Measurements from ENCODE around the gene LRWD1. TPM values are rescaled to one million over a fixed set of nuclear protein-coding genes. Genes with fewer than 3 reads are reported as not detected.
A peak's percentile ranks its signal among the peaks of the same experiment; 100 is the strongest.

Gene LRWD1
- total RNA-seq, 2 experiments from 2014 or later: 20.1 to 20.7 TPM

- no peak for DNase-seq
- H3K27me3 Mint-ChIP-seq: no peaks in the 10 kb centered on the region
- H3K4me1 Mint-ChIP-seq: peaks cover 43% of the 10 kb centered on the region
- H3K27ac Mint-ChIP-seq: peak overlapping the region; percentile 92
- H3K4me3 Mint-ChIP-seq: peak overlapping the region; percentile 76
- peaks cover 13% of the 10 kb centered on the region for H3K36me3 Mint-ChIP-seq
- H3K9me3 Mint-ChIP-seq: no peaks in the 10 kb centered on the region
Observed at GRCh38 chr7:102432442-102433218, 32.2 kb upstream of the LRWD1 start.

- Mint-ChIP-seq H3K4me3 (peak within 1 kb of the TSS; percentile 89), H3K36me3 (peaks cover 6% of the 10 kb centered on the region), H3K27ac (peak within 1 kb of the TSS; percentile 92), H3K4me1 (peaks cover 40% of the 10 kb centered on the region), H3K27me3 (no peaks in the 10 kb centered on the region), H3K9me3 (no peaks in the 10 kb centered on the region)
- peak; percentile 90 for DNase-seq
Observed at GRCh38 chr7:102433219-102434038, 31.4 kb upstream of the LRWD1 start, which contains the start of gene ORAI2. Gene ORAI2, plus strand, starts transcription at chr7:102433575. Its CDS starts 5,382 bp downstream, at chr7:102438957.

- no peaks in the 10 kb centered on the region for H3K9me3 Mint-ChIP-seq
- peaks cover 6% of the 10 kb centered on the region for H3K36me3 Mint-ChIP-seq
- DNase-seq: no peak
- H3K27ac Mint-ChIP-seq: peak overlapping the region; percentile 72
- H3K4me1 Mint-ChIP-seq: peaks cover 40% of the 10 kb centered on the region
- H3K27me3 Mint-ChIP-seq: no peaks in the 10 kb centered on the region
- peak overlapping the region; percentile 89 for H3K4me3 Mint-ChIP-seq
Observed at GRCh38 chr7:102434039-102434486, 30.7 kb upstream of the LRWD1 start.

GRCh38 chr7:102436118-102436517 lies 28.7 kb upstream of the LRWD1 start:
- DNase-seq: no peak
- Mint-ChIP-seq H3K4me1 (peaks cover 26% of the 10 kb centered on the region), H3K9me3 (no peaks in the 10 kb centered on the region), H3K27ac (no peak overlapping the region), H3K27me3 (no peaks in the 10 kb centered on the region), H3K4me3 (no peak overlapping the region), H3K36me3 (peaks cover 7% of the 10 kb centered on the region)

- Mint-ChIP-seq H3K4me3 (no peak overlapping the region), H3K4me1 (peaks cover 8% of the 10 kb centered on the region), H3K9me3 (no peaks in the 10 kb centered on the region), H3K27ac (no peak overlapping the region), H3K27me3 (no peaks in the 10 kb centered on the region), H3K36me3 (peaks cover 6% of the 10 kb centered on the region)
- no peak for DNase-seq
Observed at GRCh38 chr7:102439963-102440795, 24.6 kb upstream of the LRWD1 start.

GRCh38 chr7:102444961-102445673 lies 19.7 kb upstream of the LRWD1 start:
- H3K27ac Mint-ChIP-seq: no peak overlapping the region
- peaks cover 10% of the 10 kb centered on the region for H3K4me1 Mint-ChIP-seq
- peaks cover 7% of the 10 kb centered on the region for H3K36me3 Mint-ChIP-seq
- no peaks in the 10 kb centered on the region for H3K27me3 Mint-ChIP-seq
- no peaks in the 10 kb centered on the region for H3K9me3 Mint-ChIP-seq
- DNase-seq: no peak
- no peak overlapping the region for H3K4me3 Mint-ChIP-seq

GRCh38 chr7:102445674-102446071 lies 19.1 kb upstream of the LRWD1 start:
- peaks cover 10% of the 10 kb centered on the region for H3K4me1 Mint-ChIP-seq
- no peak overlapping the region for H3K4me3 Mint-ChIP-seq
- H3K27ac Mint-ChIP-seq: no peak overlapping the region
- no peaks in the 10 kb centered on the region for H3K27me3 Mint-ChIP-seq
- H3K36me3 Mint-ChIP-seq: peaks cover 7% of the 10 kb centered on the region
- H3K9me3 Mint-ChIP-seq: no peaks in the 10 kb centered on the region
- no peak for DNase-seq

- H3K4me1 Mint-ChIP-seq: peaks cover 10% of the 10 kb centered on the region
- no peak overlapping the region for H3K27ac Mint-ChIP-seq
- H3K36me3 Mint-ChIP-seq: peaks cover 7% of the 10 kb centered on the region
- DNase-seq: no peak
- no peak overlapping the region for H3K4me3 Mint-ChIP-seq
- H3K9me3 Mint-ChIP-seq: no peaks in the 10 kb centered on the region
- H3K27me3 Mint-ChIP-seq: no peaks in the 10 kb centered on the region
Observed at GRCh38 chr7:102446387-102447156, 18.2 kb upstream of the LRWD1 start.

GRCh38 chr7:102447311-102447710 lies 17.5 kb upstream of the LRWD1 start:
- no peaks in the 10 kb centered on the region for H3K9me3 Mint-ChIP-seq
- no peaks in the 10 kb centered on the region for H3K27me3 Mint-ChIP-seq
- no peak overlapping the region for H3K4me3 Mint-ChIP-seq
- H3K4me1 Mint-ChIP-seq: peaks cover 10% of the 10 kb centered on the region
- H3K27ac Mint-ChIP-seq: no peak overlapping the region
- H3K36me3 Mint-ChIP-seq: peaks cover 7% of the 10 kb centered on the region
- DNase-seq: no peak

- Mint-ChIP-seq H3K9me3 (no peaks in the 10 kb centered on the region), H3K36me3 (peaks cover 7% of the 10 kb centered on the region), H3K4me3 (no peak overlapping the region), H3K27ac (no peak overlapping the region), H3K27me3 (no peaks in the 10 kb centered on the region), H3K4me1 (peaks cover 8% of the 10 kb centered on the region)
- DNase-seq: no peak
Observed at GRCh38 chr7:102449136-102449535, 15.6 kb upstream of the LRWD1 start.

GRCh38 chr7:102450242-102450641 lies 14.5 kb upstream of the LRWD1 start:
- H3K4me3 Mint-ChIP-seq: no peak overlapping the region
- no peaks in the 10 kb centered on the region for H3K9me3 Mint-ChIP-seq
- no peak overlapping the region for H3K27ac Mint-ChIP-seq
- DNase-seq: peak; percentile 42
- H3K36me3 Mint-ChIP-seq: peaks cover 4% of the 10 kb centered on the region
- no peaks in the 10 kb centered on the region for H3K27me3 Mint-ChIP-seq
- H3K4me1 Mint-ChIP-seq: peaks cover 4% of the 10 kb centered on the region

- no peaks in the 10 kb centered on the region for H3K27me3 Mint-ChIP-seq
Observed at GRCh38 chr7:102451371-102452054, 13.3 kb upstream of the LRWD1 start.

GRCh38 chr7:102452451-102452850 lies 12.3 kb upstream of the LRWD1 start:
- Mint-ChIP-seq H3K9me3 (no peaks in the 10 kb centered on the region), H3K36me3 (peaks cover 4% of the 10 kb centered on the region), H3K4me1 (peaks cover 2% of the 10 kb centered on the region), H3K4me3 (no peak overlapping the region), H3K27me3 (no peaks in the 10 kb centered on the region), H3K27ac (no peak overlapping the region)
- no peak for DNase-seq

More at GRCh38 chr7:102451371-102452054, 13.3 kb upstream of the LRWD1 start:
- H3K9me3 Mint-ChIP-seq: no peaks in the 10 kb centered on the region
- no peak overlapping the region for H3K4me3 Mint-ChIP-seq
- H3K36me3 Mint-ChIP-seq: peaks cover 4% of the 10 kb centered on the region
- H3K4me1 Mint-ChIP-seq: peaks cover 2% of the 10 kb centered on the region
- no peak overlapping the region for H3K27ac Mint-ChIP-seq
- DNase-seq: no peak

Data from activated naive CD8-positive, alpha-beta T cell treated with anti-CD3 and anti-CD28 coated beads for 36 hours (primary cell).